ENCODE data around the gene PKHD1.

Gene PKHD1

GRCh38 chr6:51578362-51578761, 509.1 kb downstream of the PKHD1 start:
- no peak overlapping the region for H3K4me3 ChIP-seq (ENCODE audit: low read depth, low read length)
- no peak overlapping the region for H3K14ac ChIP-seq (ENCODE audit: low read length)
- no peak overlapping the region for H2BK120ac ChIP-seq (ENCODE audit: insufficient read depth, low read length, poor library complexity)
- H4K12ac ChIP-seq (ENCODE audit: low read depth, low read length), result no peak overlapping the region
- H3K4me1 ChIP-seq (ENCODE audit: control insufficient read depth in 1 of 2, insufficient read depth in 2 of 2, low read length in 2 of 2), result no peaks in the 10 kb centered on the region
- no peaks in the 10 kb centered on the region for H3K9me3 ChIP-seq (ENCODE audit: insufficient read depth, low read depth, low read length)
- H3K36me3 ChIP-seq (ENCODE audit: control insufficient read depth in 1 of 2, insufficient read depth in 2 of 2, low read length in 2 of 2), result no peaks in the 10 kb centered on the region
- H3K18ac ChIP-seq (ENCODE audit: low read length), result no peak overlapping the region
- DNase-seq, result no peak
- H3K79me2 ChIP-seq (ENCODE audit: control insufficient read depth, insufficient read depth, low read length, poor library complexity), result no peaks in the 10 kb centered on the region
- H2BK12ac ChIP-seq (ENCODE audit: low read length), result no peak overlapping the region
- no peak overlapping the region for H2AK5ac ChIP-seq (ENCODE audit: low read length)
- H3K4me2 ChIP-seq (ENCODE audit: low read length), result no peak overlapping the region
- H3K27me3 ChIP-seq (ENCODE audit: insufficient read depth, low read length), result no peaks in the 10 kb centered on the region
- H2BK5ac ChIP-seq (ENCODE audit: low read depth, low read length, poor library complexity), result no peak overlapping the region
- no peak overlapping the region for H3K27ac ChIP-seq (ENCODE audit: low read depth, low read length)
- no peak overlapping the region for H4K8ac ChIP-seq (ENCODE audit: low read depth, low read length)
- H4K91ac ChIP-seq (ENCODE audit: low read depth, low read length), result no peak overlapping the region
- no peak overlapping the region for H3K4ac ChIP-seq (ENCODE audit: low read depth, low read length)
- no CpG with 5 or more reads among the region's 2 CpGs for whole genome bisulfite sequencing (ENCODE audit: extremely low coverage, insufficient coverage, insufficient read length)
- H3K79me1 ChIP-seq (ENCODE audit: low read length), result no peaks in the 10 kb centered on the region
- H3K9ac ChIP-seq (ENCODE audit: low read length), result no peak overlapping the region
- no peak overlapping the region for H2AFZ ChIP-seq (ENCODE audit: insufficient read depth, low read length, poor library complexity)
- H3K23ac ChIP-seq (ENCODE audit: low read length), result no peak overlapping the region

GRCh38 chr6:51574040-51574439, 513.4 kb downstream of the PKHD1 start:
- Histone ChIP-seq H3K23ac (ENCODE audit: low read length) (no peak overlapping the region), H2BK120ac (ENCODE audit: insufficient read depth, low read length, poor library complexity) (no peak overlapping the region), H3K4ac (ENCODE audit: low read depth, low read length) (no peak overlapping the region), H2AK5ac (ENCODE audit: low read length) (no peak overlapping the region), H4K91ac (ENCODE audit: low read depth, low read length) (no peak overlapping the region), H3K27me3 (ENCODE audit: insufficient read depth, low read length) (no peaks in the 10 kb centered on the region), H3K36me3 (ENCODE audit: control insufficient read depth in 1 of 2, insufficient read depth in 2 of 2, low read length in 2 of 2) (no peaks in the 10 kb centered on the region), H4K8ac (ENCODE audit: low read depth, low read length) (no peak overlapping the region), H2AFZ (ENCODE audit: insufficient read depth, low read length, poor library complexity) (no peak overlapping the region), H3K9me3 (ENCODE audit: insufficient read depth, low read depth, low read length) (no peaks in the 10 kb centered on the region), H3K9ac (ENCODE audit: low read length) (no peak overlapping the region), H3K14ac (ENCODE audit: low read length) (no peak overlapping the region), H3K27ac (ENCODE audit: low read depth, low read length) (no peak overlapping the region), H2BK5ac (ENCODE audit: low read depth, low read length, poor library complexity) (no peak overlapping the region), H2BK12ac (ENCODE audit: low read length) (no peak overlapping the region), H3K4me3 (ENCODE audit: low read depth, low read length) (no peak overlapping the region), H3K79me2 (ENCODE audit: control insufficient read depth, insufficient read depth, low read length, poor library complexity) (no peaks in the 10 kb centered on the region), H4K12ac (ENCODE audit: low read depth, low read length) (no peak overlapping the region), H3K18ac (ENCODE audit: low read length) (no peak overlapping the region), H3K79me1 (ENCODE audit: low read length) (no peaks in the 10 kb centered on the region), H3K4me2 (ENCODE audit: low read length) (no peak overlapping the region), H3K4me1 (ENCODE audit: control insufficient read depth in 1 of 2, insufficient read depth in 2 of 2, low read length in 2 of 2) (no peaks in the 10 kb centered on the region)
- no peak for DNase-seq
- no CpG with 5 or more reads among the region's 1 CpG for WGBS (ENCODE audit: extremely low coverage, insufficient coverage, insufficient read length)

GRCh38 chr6:51571168-51571567, 516.2 kb downstream of the PKHD1 start:
- no peaks in the 10 kb centered on the region for H3K4me1 ChIP-seq (ENCODE audit: control insufficient read depth in 1 of 2, insufficient read depth in 2 of 2, low read length in 2 of 2)
- no peak overlapping the region for H3K14ac ChIP-seq (ENCODE audit: low read length)
- H2AFZ ChIP-seq (ENCODE audit: insufficient read depth, low read length, poor library complexity), result no peak overlapping the region
- H3K79me1 ChIP-seq (ENCODE audit: low read length), result no peaks in the 10 kb centered on the region
- no peak overlapping the region for H4K12ac ChIP-seq (ENCODE audit: low read depth, low read length)
- no peak overlapping the region for H3K27ac ChIP-seq (ENCODE audit: low read depth, low read length)
- H3K4me3 ChIP-seq (ENCODE audit: low read depth, low read length), result no peak overlapping the region
- no CpG with 5 or more reads among the region's 1 CpG for WGBS (ENCODE audit: extremely low coverage, insufficient coverage, insufficient read length)
- no peak overlapping the region for H2BK5ac ChIP-seq (ENCODE audit: low read depth, low read length, poor library complexity)
- no peak overlapping the region for H3K4me2 ChIP-seq (ENCODE audit: low read length)
- no peak overlapping the region for H3K18ac ChIP-seq (ENCODE audit: low read length)
- no peaks in the 10 kb centered on the region for H3K27me3 ChIP-seq (ENCODE audit: insufficient read depth, low read length)
- H3K9me3 ChIP-seq (ENCODE audit: insufficient read depth, low read depth, low read length), result no peaks in the 10 kb centered on the region
- no peak for DNase-seq
- no peak overlapping the region for H4K91ac ChIP-seq (ENCODE audit: low read depth, low read length)
- no peak overlapping the region for H3K23ac ChIP-seq (ENCODE audit: low read length)
- no peak overlapping the region for H2BK120ac ChIP-seq (ENCODE audit: insufficient read depth, low read length, poor library complexity)
- no peak overlapping the region for H3K9ac ChIP-seq (ENCODE audit: low read length)
- no peak overlapping the region for H2BK12ac ChIP-seq (ENCODE audit: low read length)
- no peaks in the 10 kb centered on the region for H3K36me3 ChIP-seq (ENCODE audit: control insufficient read depth in 1 of 2, insufficient read depth in 2 of 2, low read length in 2 of 2)
- no peak overlapping the region for H4K8ac ChIP-seq (ENCODE audit: low read depth, low read length)
- H3K4ac ChIP-seq (ENCODE audit: low read depth, low read length), result no peak overlapping the region
- H3K79me2 ChIP-seq (ENCODE audit: control insufficient read depth, insufficient read depth, low read length, poor library complexity), result no peaks in the 10 kb centered on the region
- H2AK5ac ChIP-seq (ENCODE audit: low read length), result no peak overlapping the region

GRCh38 chr6:51570168-51570921, 517.1 kb downstream of the PKHD1 start:
- H2BK120ac ChIP-seq (ENCODE audit: insufficient read depth, low read length, poor library complexity), result no peak overlapping the region
- no peak overlapping the region for H3K9ac ChIP-seq (ENCODE audit: low read length)
- no peak overlapping the region for H2AFZ ChIP-seq (ENCODE audit: insufficient read depth, low read length, poor library complexity)
- no peaks in the 10 kb centered on the region for H3K4me1 ChIP-seq (ENCODE audit: control insufficient read depth in 1 of 2, insufficient read depth in 2 of 2, low read length in 2 of 2)
- no peak overlapping the region for H3K4me3 ChIP-seq (ENCODE audit: low read depth, low read length)
- H3K27ac ChIP-seq (ENCODE audit: low read depth, low read length), result no peak overlapping the region
- no peaks in the 10 kb centered on the region for H3K9me3 ChIP-seq (ENCODE audit: insufficient read depth, low read depth, low read length)
- no peak overlapping the region for H3K14ac ChIP-seq (ENCODE audit: low read length)
- H3K79me2 ChIP-seq (ENCODE audit: control insufficient read depth, insufficient read depth, low read length, poor library complexity), result no peaks in the 10 kb centered on the region
- peak; percentile 30 to 55 for DNase-seq
- no peak overlapping the region for H4K8ac ChIP-seq (ENCODE audit: low read depth, low read length)
- no CpG with 5 or more reads among the region's 5 CpGs for WGBS (ENCODE audit: extremely low coverage, insufficient coverage, insufficient read length)
- H2AK5ac ChIP-seq (ENCODE audit: low read length), result no peak overlapping the region
- no peak overlapping the region for H3K18ac ChIP-seq (ENCODE audit: low read length)
- no peaks in the 10 kb centered on the region for H3K27me3 ChIP-seq (ENCODE audit: insufficient read depth, low read length)
- H3K36me3 ChIP-seq (ENCODE audit: control insufficient read depth in 1 of 2, insufficient read depth in 2 of 2, low read length in 2 of 2), result no peaks in the 10 kb centered on the region
- H2BK12ac ChIP-seq (ENCODE audit: low read length), result no peak overlapping the region
- no peak overlapping the region for H4K12ac ChIP-seq (ENCODE audit: low read depth, low read length)
- no peak overlapping the region for H3K4ac ChIP-seq (ENCODE audit: low read depth, low read length)
- H4K91ac ChIP-seq (ENCODE audit: low read depth, low read length), result no peak overlapping the region
- no peak overlapping the region for H3K23ac ChIP-seq (ENCODE audit: low read length)
- no peak overlapping the region for H2BK5ac ChIP-seq (ENCODE audit: low read depth, low read length, poor library complexity)
- no peak overlapping the region for H3K4me2 ChIP-seq (ENCODE audit: low read length)
- no peaks in the 10 kb centered on the region for H3K79me1 ChIP-seq (ENCODE audit: low read length)

Data from trophoblast cell (in vitro differentiated cells and primary cell).